Liver (tissue), 9 donors: ENCODE measurements around the gene PLA2R1. TPM values are rescaled to one million over a fixed set of nuclear protein-coding genes. Genes with fewer than 3 reads are reported as not detected.

Source experiments
- DNase-seq: peaks from one replicate; pipeline ENCODE4 v3.0.0-alpha.2; 2017; ENCODE audit warnings: low spot score
- H3K27ac ChIP-seq, 2 donors: one replicate each; pipeline ENCODE4 v1.7.0; 2013; ENCODE audit warnings: inconsistent platforms in 2 of 2, low read length in 2 of 2, control low read depth in 1 of 2, low read depth in 1 of 2, mild to moderate bottlenecking in 1 of 2
- H3K27me3 ChIP-seq, 4 donors: one replicate each; pipeline versions ENCODE4 v1.6.1 to v1.7.0; 2013; ENCODE audit warnings: low read length in 3 of 4, inconsistent platforms in 1 of 4, mild to moderate bottlenecking in 1 of 4, moderate library complexity in 1 of 4; ENCODE audit not compliant: control insufficient read depth in 4 of 4, insufficient read depth in 4 of 4
- H3K36me3 ChIP-seq, 4 donors: one replicate each; pipeline versions ENCODE4 v1.6.1 to v1.7.0; 2013; ENCODE audit warnings: low read length in 3 of 4, mild to moderate bottlenecking in 3 of 4, low read depth in 1 of 4, moderate library complexity in 1 of 4; ENCODE audit not compliant: control insufficient read depth in 4 of 4, insufficient read depth in 3 of 4
- H3K4me1 ChIP-seq, 4 donors: one replicate each; pipeline versions ENCODE4 v1.6.1 to v1.7.0; 2013; ENCODE audit warnings: low read length in 3 of 4, mild to moderate bottlenecking in 3 of 4, moderate library complexity in 1 of 4; ENCODE audit not compliant: control insufficient read depth in 4 of 4, insufficient read depth in 4 of 4
- H3K4me3 ChIP-seq, 3 donors: one replicate each; pipeline versions ENCODE4 v1.6.1 to v1.7.0; 2013; ENCODE audit warnings: low read length in 3 of 3, control low read depth in 1 of 3, low read depth in 1 of 3, mild to moderate bottlenecking in 1 of 3
- H3K9ac ChIP-seq, 2 donors: one replicate each; pipeline ENCODE4 v1.7.0; 2013; ENCODE audit warnings: low read length in 2 of 2, mild to moderate bottlenecking in 2 of 2, moderate library complexity in 2 of 2, control low read depth in 1 of 2, low read depth in 1 of 2
- H3K9me3 ChIP-seq, 4 donors: one replicate each; pipeline versions ENCODE4 v1.6.1 to v1.7.0; 2013; ENCODE audit warnings: low read length in 3 of 4; ENCODE audit not compliant: control insufficient read depth in 4 of 4
- ATF3 ChIP-seq: IDR thresholded peaks from 2 replicates; pipeline ENCODE4 v1.6.1; 2016; ENCODE audit warnings: antibody characterized with exemption
- CTCF ChIP-seq: fragments of 150-350 bp; IDR thresholded peaks from 2 replicates; pipeline ENCODE4 v1.5.1; 2017; ENCODE audit warnings: improper control_type of control experiment, low read depth, low read length; ENCODE audit not compliant: missing input control
- EGR1 ChIP-seq, 2 donors: IDR thresholded peaks; 2 replicates each; pipeline ENCODE4 v1.6.1; 2016 to 2018; ENCODE audit warnings: antibody characterized with exemption in 2 of 2, low read depth in 2 of 2
- FOXA1 ChIP-seq: IDR thresholded peaks from 2 replicates; pipeline ENCODE4 v1.6.1; 2016; ENCODE audit warnings: antibody characterized with exemption
- FOXA2 ChIP-seq: IDR thresholded peaks from 2 replicates; pipeline ENCODE4 v1.6.1; 2016; ENCODE audit warnings: antibody characterized with exemption
- GABPA ChIP-seq, 2 donors: IDR thresholded peaks in 1 of 2; conservative IDR thresholded peaks in 1 of 2; 2 replicates each; pipeline ENCODE4 v1.6.1; 2016; ENCODE audit warnings: antibody characterized with exemption in 2 of 2, mild to moderate bottlenecking in 1 of 2, moderate library complexity in 1 of 2
- HNF4A ChIP-seq, 2 donors: conservative IDR thresholded peaks; 2 replicates each; pipeline ENCODE4 v1.6.1; 2016; ENCODE audit warnings: antibody characterized with exemption in 2 of 2, mild to moderate bottlenecking in 2 of 2
- JUND ChIP-seq, 2 donors: IDR thresholded peaks; 2 replicates each; pipeline ENCODE4 v1.6.1; 2016; ENCODE audit warnings: antibody characterized with exemption in 2 of 2
- NR2F2 ChIP-seq: IDR thresholded peaks from 2 replicates; pipeline ENCODE4 v1.6.1; 2016; ENCODE audit warnings: antibody characterized with exemption
- RAD21 ChIP-seq, 2 donors: IDR thresholded peaks; 2 replicates each; pipeline ENCODE4 v1.6.1; 2016; ENCODE audit warnings: antibody characterized with exemption in 2 of 2, mild to moderate bottlenecking in 2 of 2
- REST ChIP-seq: IDR thresholded peaks from 2 replicates; pipeline ENCODE4 v1.6.1; 2016; ENCODE audit warnings: antibody characterized with exemption, mild to moderate bottlenecking
- RXRA ChIP-seq, 2 donors: IDR thresholded peaks; 2 replicates each; pipeline ENCODE4 v1.6.1; 2017 to 2018; ENCODE audit warnings: antibody characterized with exemption in 2 of 2, mild to moderate bottlenecking in 1 of 2
- YY1 ChIP-seq: IDR thresholded peaks from 2 replicates; pipeline ENCODE4 v1.6.1; 2016; ENCODE audit warnings: antibody characterized with exemption, mild to moderate bottlenecking
- ZBTB33 ChIP-seq: IDR thresholded peaks from 2 replicates; pipeline ENCODE4 v1.6.1; 2016; ENCODE audit warnings: antibody characterized with exemption
- WGBS: extraction: QIAGEN DNeasy Blood & Tissue Kit; methylation state at CpG from one replicate; pipeline ENCODE4 v1.1.7; 2013; 5-methylcytosine and 5-hydroxymethylcytosine counted together
- polyA plus RNA-seq, 2 donors: library from polyadenylated mRNA; stranded (reverse) in 1 of 2; unstranded in 1 of 2; fragments of 200-250 nt in 1 of 2; fragments of >200 nt in 1 of 2; fragmentation: Nextera tagmentation in 1 of 2; extraction: Ambion mirVana in 1 of 2; gene quantifications; one replicate each; pipeline versions ENCODE4 v1.2.1 to v1.2.3, GENCODE V29; 2013 to 2015
- total RNA-seq, 2 donors: library from RNA; depleted of rRNA; stranded (reverse); fragments of >200 nt; gene quantifications; one replicate each; pipeline ENCODE4 v1.2.3, GENCODE V29; 2014
- donor health status: healthy.
- donor health status: healthy.
- donor health status: healthy.
- donor health status: healthy.
- donor health status: healthy.

PLA2R1 gene
- total RNA-seq: 1 to 10 TPM in 1 of 2 donors, under 1 TPM in 1; 0.70 to 2.3 TPM
- under 1 TPM; 0.61 TPM for polyA plus RNA-seq

GRCh38 chr2:160062292-160063005, at the start of gene PLA2R1:
Gene PLA2R1 (minus strand): TSS chr2:160062615. CDS start chr2:160062403, 212 bp downstream.
- peaks cover 0 to 4% (median 0%) of the 10 kb centered on the region in 4 donors for H3K9me3 ChIP-seq
- WGBS: 3% methylated on average over 52 of the region's 52 CpGs
- no peak within 1 kb of the TSS for H3K9ac ChIP-seq
- H3K27ac ChIP-seq: no peak within 1 kb of the TSS
- no peaks in the 10 kb centered on the region for H3K36me3 ChIP-seq
- H3K4me1 ChIP-seq: peaks cover 0 to 8% (median 4%) of the 10 kb centered on the region in 4 donors
- no peak for DNase-seq
- TF ChIP-seq HNF4A (conservative IDR thresholded peaks at IDR 0.05): no peak
- no peak for TF ChIP-seq EGR1 (IDR thresholded peaks at IDR 0.05; ENCODE audit: low read depth in 2 of 2)
- H3K4me3 ChIP-seq: peak within 1 kb of the TSS; percentile 5 to 55 (median 47)
- peaks cover 0 to 15% (median 0%) of the 10 kb centered on the region in 4 donors for H3K27me3 ChIP-seq

GRCh38 chr2:160110674-160111239, 48.3 kb upstream of the PLA2R1 start:
- Histone ChIP-seq H3K9ac (no peak overlapping the region), H3K27me3 (peaks cover 0 to 4% (median 0%) of the 10 kb centered on the region in 4 donors), H3K4me1 (no peaks in the 10 kb centered on the region), H3K27ac (no peak overlapping the region), H3K9me3 (no peaks in the 10 kb centered on the region), H3K4me3 (no peak overlapping the region), H3K36me3 (no peaks in the 10 kb centered on the region)
- TF ChIP-seq YY1: no peak
- no peak for DNase-seq
- WGBS: 82% methylated on average over 7 of the region's 7 CpGs

GRCh38 chr2:160109939-160110673, 47.7 kb upstream of the PLA2R1 start:
- H3K9me3 ChIP-seq: no peaks in the 10 kb centered on the region
- no peak overlapping the region for H3K9ac ChIP-seq
- H3K4me3 ChIP-seq: no peak overlapping the region
- H3K27ac ChIP-seq: no peak overlapping the region
- DNase-seq: peak; percentile 41
- H3K27me3 ChIP-seq: peaks cover 0 to 4% (median 0%) of the 10 kb centered on the region in 4 donors
- WGBS: 44% methylated on average over 8 of the region's 8 CpGs
- TF ChIP-seq HNF4A (conservative IDR thresholded peaks at IDR 0.05) (no peak), FOXA1 (no peak), REST (no peak), RXRA (IDR thresholded peaks at IDR 0.05) (no peak), ZBTB33 (no peak), GABPA (IDR thresholded peaks at IDR 0.05 in 1 of 2, conservative IDR thresholded peaks at IDR 0.05 in 1 of 2) (no peak), JUND (IDR thresholded peaks at IDR 0.05) (no peak), CTCF (peak; percentile 70), ATF3 (no peak), NR2F2 (no peak), RAD21 (IDR thresholded peaks at IDR 0.05) (peak; percentile 93 to 94), YY1 (no peak), FOXA2 (no peak)
- no peaks in the 10 kb centered on the region for H3K4me1 ChIP-seq
- no peaks in the 10 kb centered on the region for H3K36me3 ChIP-seq
